Limb (tissue), 2 donors: ENCODE results near the gene COL6A2.
A peak's percentile ranks its signal among the peaks of the same experiment; 100 is the strongest.
"Not testable (repeated sequence)": the region's sequence is repeated elsewhere in the genome, so short reads cannot be mapped to it uniquely, and the experiment has no call there.

Source experiments
- DNase-seq, 2 donors: peaks; one replicate each; pipeline ENCODE4 v3.0.0-alpha.2; 2016; ENCODE audit errors: extremely low spot score in 2 of 2

Gene COL6A2

GRCh38 chr21:46154955-46155513 is 57.1 kb downstream of the COL6A2 start:
- DNase-seq, result peak in 1 of 2 donors; percentile 26

- peak in 1 of 2 donors; percentile 20 for DNase-seq
Observed at GRCh38 chr21:46155514-46156377, 57.8 kb downstream of the COL6A2 start, which contains the start of gene FTCD. TSS of gene FTCD (minus strand) at chr21:46155579. CDS start at chr21:46155523, 56 bp downstream.

GRCh38 chr21:46156378-46156645 is 58.4 kb downstream of the COL6A2 start:
- DNase-seq, result no peak

- DNase-seq, result no peak
Observed at GRCh38 chr21:46156678-46157077, 58.8 kb downstream of the COL6A2 start.

- DNase-seq, result no peak
Observed at GRCh38 chr21:46157396-46157986, 59.6 kb downstream of the COL6A2 start.

GRCh38 chr21:46157987-46158451 is 60.1 kb downstream of the COL6A2 start:
- DNase-seq, result no peak

- peak in 1 of 2 donors; percentile 19 for DNase-seq
Observed at GRCh38 chr21:46158666-46159300, 60.9 kb downstream of the COL6A2 start.

- no peak for DNase-seq
Observed at GRCh38 chr21:46159390-46159789, 61.5 kb downstream of the COL6A2 start.

GRCh38 chr21:46159841-46160656 is 62.1 kb downstream of the COL6A2 start:
- peak in 1 of 2 donors; percentile 19 for DNase-seq

- DNase-seq, result no peak
Observed at GRCh38 chr21:46160657-46160906, 62.7 kb downstream of the COL6A2 start.

GRCh38 chr21:46160907-46161632 is 63.2 kb downstream of the COL6A2 start:
- DNase-seq, result peak in 1 of 2 donors; percentile 47

GRCh38 chr21:46161633-46162592 is 64.0 kb downstream of the COL6A2 start:
- DNase-seq, result peak in 1 of 2 donors; percentile 35

- DNase-seq, result no peak
Observed at GRCh38 chr21:46163380-46163779, 65.5 kb downstream of the COL6A2 start.

GRCh38 chr21:46165098-46165497 is 67.2 kb downstream of the COL6A2 start:
- no peak for DNase-seq

GRCh38 chr21:46168238-46168637 is 70.3 kb downstream of the COL6A2 start:
- DNase-seq, result peak in 1 of 2 donors; percentile 24

- DNase-seq, result no peak
Observed at GRCh38 chr21:46168659-46169386, 70.9 kb downstream of the COL6A2 start.

GRCh38 chr21:46170436-46171193 is 72.7 kb downstream of the COL6A2 start:
- DNase-seq, result not testable (repeated sequence)

- DNase-seq, result no peak
Observed at GRCh38 chr21:46171585-46171984, 73.7 kb downstream of the COL6A2 start.
